K562 treated with DMSO at 1 percent for 4 hours (cell line): Measurements from ENCODE around the gene ZNF397. TPM values are rescaled to one million over a fixed set of nuclear protein-coding genes. Genes with fewer than 3 reads are reported as not detected.

ENCODE experiments used
- total RNA-seq: library from RNA; unstranded; fragments of 300-600 nt; gene quantifications from 2 replicates; pipeline ENCODE4 v1.2.3, GENCODE V29; 2022; ENCODE audit not compliant: insufficient read depth

The ZNF397 gene
- 8.1 and 11.2 TPM in 2 replicates for total RNA-seq

DNA sequence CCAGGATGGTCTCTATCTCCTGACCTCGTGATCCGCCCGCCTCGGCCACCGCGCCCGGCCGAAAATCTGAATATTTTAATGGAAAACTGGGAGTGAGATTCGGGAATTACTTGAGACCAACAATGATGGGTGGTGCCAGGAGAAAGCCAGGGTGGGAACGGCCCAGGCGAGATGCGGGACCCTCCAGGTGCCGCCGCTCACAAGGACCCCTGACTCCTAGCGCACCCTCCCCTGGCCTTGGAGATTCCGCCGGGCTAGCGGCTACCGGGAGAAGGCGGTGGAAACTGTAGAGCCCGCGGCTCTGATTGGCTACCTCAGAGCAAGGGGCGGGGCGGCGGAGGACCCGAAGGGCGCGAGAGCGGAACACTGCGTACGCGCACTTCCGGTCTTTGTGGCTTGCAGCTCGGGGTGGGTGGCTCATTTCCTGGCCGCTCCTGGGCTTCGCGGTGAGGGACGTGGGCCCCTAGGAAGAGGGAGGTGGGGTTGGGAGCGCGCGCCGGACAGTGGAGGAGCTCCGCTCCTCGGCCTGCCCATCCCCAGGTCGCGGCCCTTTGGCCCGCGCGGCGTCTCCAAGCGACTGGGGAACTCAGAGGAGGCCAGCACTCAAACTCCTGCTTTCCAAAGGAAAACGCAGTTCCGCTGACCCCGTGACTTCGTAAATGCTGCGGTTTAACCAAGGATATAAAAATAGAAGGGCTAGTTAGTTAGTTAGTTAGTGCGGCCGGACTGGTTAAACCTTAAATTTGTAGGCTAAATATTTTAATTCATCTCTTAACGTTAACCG is at the start of gene ZNF397:
Gene ZNF397 (plus strand): TSS at position 371 of the 784 bp plus-strand sequence. CDS start 1,437 bp downstream, outside the sequence.

DNA sequence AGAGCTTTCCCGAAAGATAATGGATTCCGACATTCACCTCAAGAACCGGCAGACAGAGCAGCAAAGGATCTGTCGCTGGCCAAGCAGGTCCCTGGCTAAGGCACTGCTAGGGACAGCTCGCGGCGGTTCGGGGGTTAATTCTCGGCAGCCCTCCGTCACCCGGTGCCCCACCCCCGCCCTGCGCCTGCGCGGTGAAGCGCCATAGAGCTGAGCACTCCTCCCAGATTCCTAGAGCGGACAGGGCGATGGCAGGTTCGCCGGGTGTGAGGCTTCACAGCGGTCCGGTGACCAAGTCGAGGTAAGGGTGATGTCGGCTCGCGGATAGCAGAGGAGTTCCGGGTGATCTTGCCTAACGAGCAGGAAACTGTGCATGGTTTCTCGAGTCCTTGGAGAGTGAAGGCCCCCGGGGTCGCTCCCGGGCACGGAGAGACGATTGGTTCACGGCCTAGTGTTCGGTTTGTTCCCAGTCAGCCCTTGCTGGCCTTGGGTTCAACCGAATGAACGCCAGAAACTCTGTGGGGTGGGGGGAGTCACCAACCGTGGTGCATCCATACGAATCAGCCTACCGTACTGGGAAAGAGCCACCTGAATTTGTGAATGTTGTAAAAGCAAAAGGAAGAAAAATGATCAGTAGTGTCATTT is 49.4 kb downstream of the ZNF397 start, which contains the start of gene ZSCAN30:
Gene ZSCAN30 (minus strand): TSS at position 136 of the 642 bp plus-strand sequence. CDS start 25,877 bp downstream, outside the sequence.

Other genes starting within 250 kb of the ZNF397 start
- 35.2 and 39.1 TPM in 2 replicates for gene MAPRE2, start 199.6 kb upstream of the ZNF397 start, total RNA-seq
- gene ZSCAN30, start 49.2 kb downstream of the ZNF397 start, total RNA-seq = 6.7 and 8.1 TPM in 2 replicates
- 25.7 and 36.1 TPM in 2 replicates for gene ZNF24, start 103.4 kb downstream of the ZNF397 start, total RNA-seq
- gene ZNF396, start 136.3 kb downstream of the ZNF397 start, total RNA-seq = 0.92 and 4.7 TPM in 2 replicates